Left ventricle myocardium inferior (tissue), 1 donor: ENCODE results near the gene ANO7. TPM values are rescaled to one million over a fixed set of nuclear protein-coding genes. Genes with fewer than 3 reads are reported as not detected.

Experiments
- DNase-seq: peaks from one replicate; pipeline ENCODE4 v3.0.0-alpha.2; 2020
- H3K27ac ChIP-seq: fragments of 200-600 bp; replicated peaks from 2 replicates; pipeline ENCODE4 v1.8.0; 2021
- H3K27me3 ChIP-seq: fragments of 200-600 bp; 2 replicates; pipeline ENCODE4 v1.8.0; 2021; ENCODE audit warnings: low read depth
- H3K36me3 ChIP-seq: fragments of 200-600 bp; 2 replicates; pipeline ENCODE4 v1.8.0; 2021
- H3K4me1 ChIP-seq: fragments of 200-600 bp; 2 replicates; pipeline ENCODE4 v1.8.0; 2021
- H3K4me3 ChIP-seq: fragments of 200-600 bp; 2 replicates; pipeline ENCODE4 v1.8.0; 2021; ENCODE audit warnings: mild to moderate bottlenecking, moderate library complexity
- H3K9me3 ChIP-seq: fragments of 200-600 bp; replicated peaks from 2 replicates; pipeline ENCODE4 v1.8.0; 2021
- intact Hi-C: fragments of 100-400 bp; cut with micrococcal nuclease; formaldehyde crosslinking; loops from one replicate; pipeline ENCODE4 v1.11.0; 2022
- total RNA-seq: library from RNA; stranded (reverse); fragmentation: NEBNext Ultra II Directional; extraction: Animal tissue kit (Norgen Biotek cat#: 25700); gene quantifications from one replicate; pipeline ENCODE4 v1.2.1, GENCODE V29; 2021
- TF ChIP-seq, protein P1 (sequence below): fragments of 200-600 bp; IDR thresholded peaks from 2 replicates; pipeline ENCODE4 v1.8.0; 2021; ENCODE audit warnings: antibody characterized with exemption, mild to moderate bottlenecking, borderline replicate concordance
- donor health status: DM: no; HTN: yes; CAD: no; lungs with severe emphysema.

Gene ANO7
- total RNA-seq, 1 donor from 2014 or later: 0.80 TPM

DNA sequence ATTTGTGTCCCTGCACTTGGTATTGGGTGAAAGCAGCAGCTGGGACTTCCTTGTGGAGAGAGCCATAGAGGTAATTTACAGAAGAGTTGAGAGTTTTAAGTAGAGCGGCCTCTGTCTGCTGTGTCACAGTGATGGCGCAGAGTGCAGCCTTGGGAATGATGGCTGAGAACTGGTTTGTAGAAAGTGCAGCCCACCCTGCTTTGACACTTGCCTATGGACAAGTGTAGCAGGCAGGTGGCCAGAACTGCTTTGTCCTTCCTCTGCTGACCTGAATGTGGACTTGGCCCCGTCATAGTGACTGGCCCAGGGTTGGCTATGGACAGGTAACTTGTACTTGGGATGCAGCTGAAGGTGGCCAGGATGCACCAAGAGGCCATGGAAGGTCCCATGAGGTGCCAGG lies 6.4 kb upstream of the ANO7 start:
- H3K27me3 ChIP-seq: peaks cover 1% of the 10 kb centered on the region
- H3K9me3 ChIP-seq: no peaks in the 10 kb centered on the region
- TF ChIP-seq, protein P1, sequence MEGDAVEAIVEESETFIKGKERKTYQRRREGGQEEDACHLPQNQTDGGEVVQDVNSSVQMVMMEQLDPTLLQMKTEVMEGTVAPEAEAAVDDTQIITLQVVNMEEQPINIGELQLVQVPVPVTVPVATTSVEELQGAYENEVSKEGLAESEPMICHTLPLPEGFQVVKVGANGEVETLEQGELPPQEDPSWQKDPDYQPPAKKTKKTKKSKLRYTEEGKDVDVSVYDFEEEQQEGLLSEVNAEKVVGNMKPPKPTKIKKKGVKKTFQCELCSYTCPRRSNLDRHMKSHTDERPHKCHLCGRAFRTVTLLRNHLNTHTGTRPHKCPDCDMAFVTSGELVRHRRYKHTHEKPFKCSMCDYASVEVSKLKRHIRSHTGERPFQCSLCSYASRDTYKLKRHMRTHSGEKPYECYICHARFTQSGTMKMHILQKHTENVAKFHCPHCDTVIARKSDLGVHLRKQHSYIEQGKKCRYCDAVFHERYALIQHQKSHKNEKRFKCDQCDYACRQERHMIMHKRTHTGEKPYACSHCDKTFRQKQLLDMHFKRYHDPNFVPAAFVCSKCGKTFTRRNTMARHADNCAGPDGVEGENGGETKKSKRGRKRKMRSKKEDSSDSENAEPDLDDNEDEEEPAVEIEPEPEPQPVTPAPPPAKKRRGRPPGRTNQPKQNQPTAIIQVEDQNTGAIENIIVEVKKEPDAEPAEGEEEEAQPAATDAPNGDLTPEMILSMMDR: no peak
- H3K4me3 ChIP-seq: no peak overlapping the region
- DNase-seq: no peak
- intact Hi-C loops: no loop called here
- H3K4me1 ChIP-seq: no peaks in the 10 kb centered on the region
- no peak overlapping the region for H3K27ac ChIP-seq
- peaks cover 39% of the 10 kb centered on the region for H3K36me3 ChIP-seq

- DNase-seq: no peak
- Histone ChIP-seq H3K27ac (no peak overlapping the region), H3K9me3 (no peaks in the 10 kb centered on the region), H3K36me3 (peaks cover 35% of the 10 kb centered on the region), H3K4me3 (no peak overlapping the region), H3K27me3 (peaks cover 4% of the 10 kb centered on the region), H3K4me1 (no peaks in the 10 kb centered on the region)
- TF ChIP-seq, protein P1: no peak
- intact Hi-C loops: no loop called here
These were observed 5.8 kb upstream of the ANO7 start for GRCh38 chr2:241182531-241183133.

- intact Hi-C loops: no loop called here
- no peak overlapping the region for H3K4me3 ChIP-seq
- TF ChIP-seq, protein P1: no peak
- H3K36me3 ChIP-seq: peaks cover 29% of the 10 kb centered on the region
- peaks cover 7% of the 10 kb centered on the region for H3K27me3 ChIP-seq
- no peak overlapping the region for H3K27ac ChIP-seq
- H3K4me1 ChIP-seq: no peaks in the 10 kb centered on the region
- no peak for DNase-seq
- no peaks in the 10 kb centered on the region for H3K9me3 ChIP-seq
These were observed 5.3 kb upstream of the ANO7 start for GRCh38 chr2:241183221-241183620.

- Histone ChIP-seq H3K4me3 (no peak overlapping the region), H3K9me3 (no peaks in the 10 kb centered on the region), H3K4me1 (no peaks in the 10 kb centered on the region), H3K36me3 (peaks cover 19% of the 10 kb centered on the region), H3K27me3 (peaks cover 7% of the 10 kb centered on the region), H3K27ac (no peak overlapping the region)
- intact Hi-C loops: no loop called here
- no peak for DNase-seq
- TF ChIP-seq, protein P1: no peak
These were observed 3.6 kb upstream of the ANO7 start for GRCh38 chr2:241184901-241185300.

DNA sequence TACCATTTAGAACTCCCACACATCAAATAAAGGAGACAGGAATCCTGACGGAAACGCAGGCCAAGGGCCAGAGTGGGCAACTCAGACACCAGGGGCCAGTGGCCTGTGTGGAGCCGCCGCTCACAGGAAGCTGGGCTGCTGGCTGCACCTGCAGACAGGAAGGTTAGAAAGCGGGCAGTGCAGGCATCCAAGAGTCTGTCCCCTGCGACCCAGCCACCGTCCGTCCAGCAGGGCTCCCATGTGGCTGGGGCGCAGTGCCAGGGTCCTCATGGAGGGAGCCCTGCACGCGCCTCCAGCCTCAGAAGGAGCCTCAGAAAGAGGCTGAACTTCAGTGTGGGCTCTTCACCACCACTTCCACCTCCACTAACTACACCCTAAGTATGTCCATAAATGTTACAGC lies 2.5 kb upstream of the ANO7 start:
- Histone ChIP-seq H3K9me3 (no peaks in the 10 kb centered on the region), H3K36me3 (peaks cover 19% of the 10 kb centered on the region), H3K4me3 (no peak overlapping the region), H3K27me3 (peaks cover 7% of the 10 kb centered on the region), H3K27ac (no peak overlapping the region), H3K4me1 (no peaks in the 10 kb centered on the region)
- intact Hi-C loops: no loop called here
- DNase-seq: no peak
- TF ChIP-seq, protein P1: no peak
